HG03354 (cell line): ENCODE measurements around the gene CAPN6.

Source experiments
- ATAC-seq: cut with Tn5 transposase; IDR thresholded peaks from one replicate; pipeline ENCODE4 v1.9.1; 2021; ENCODE audit warnings: mild to moderate bottlenecking; ENCODE audit not compliant: unreplicated experiment, poor library complexity, severe bottlenecking

The CAPN6 gene, protein sequence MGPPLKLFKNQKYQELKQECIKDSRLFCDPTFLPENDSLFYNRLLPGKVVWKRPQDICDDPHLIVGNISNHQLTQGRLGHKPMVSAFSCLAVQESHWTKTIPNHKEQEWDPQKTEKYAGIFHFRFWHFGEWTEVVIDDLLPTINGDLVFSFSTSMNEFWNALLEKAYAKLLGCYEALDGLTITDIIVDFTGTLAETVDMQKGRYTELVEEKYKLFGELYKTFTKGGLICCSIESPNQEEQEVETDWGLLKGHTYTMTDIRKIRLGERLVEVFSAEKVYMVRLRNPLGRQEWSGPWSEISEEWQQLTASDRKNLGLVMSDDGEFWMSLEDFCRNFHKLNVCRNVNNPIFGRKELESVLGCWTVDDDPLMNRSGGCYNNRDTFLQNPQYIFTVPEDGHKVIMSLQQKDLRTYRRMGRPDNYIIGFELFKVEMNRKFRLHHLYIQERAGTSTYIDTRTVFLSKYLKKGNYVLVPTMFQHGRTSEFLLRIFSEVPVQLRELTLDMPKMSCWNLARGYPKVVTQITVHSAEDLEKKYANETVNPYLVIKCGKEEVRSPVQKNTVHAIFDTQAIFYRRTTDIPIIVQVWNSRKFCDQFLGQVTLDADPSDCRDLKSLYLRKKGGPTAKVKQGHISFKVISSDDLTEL

DNA sequence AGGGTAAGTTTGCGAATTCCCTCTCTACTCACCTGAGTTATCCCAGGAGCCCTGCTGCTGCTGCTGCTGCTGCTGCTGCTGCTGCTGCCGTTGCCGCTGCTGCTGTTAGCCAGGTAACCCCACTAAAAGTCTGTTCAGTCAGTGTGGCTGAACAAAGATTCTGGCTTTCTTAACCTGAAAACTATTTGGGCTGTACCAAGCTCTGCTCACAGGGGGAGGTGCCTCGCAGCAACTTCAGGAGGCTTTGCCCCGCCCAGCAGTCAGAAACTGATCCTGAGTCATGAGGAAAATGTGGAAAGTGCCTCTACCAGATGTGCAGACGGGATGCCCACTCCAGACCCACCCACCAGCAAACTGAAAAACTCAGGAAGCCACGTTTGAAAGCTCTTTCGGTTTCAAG is at the start of gene CAPN6:
Gene CAPN6 (minus strand): TSS at position 145 of the 400 bp plus-strand sequence. CDS start 6,547 bp downstream, outside the sequence.
- no peak for ATAC-seq

DNA sequence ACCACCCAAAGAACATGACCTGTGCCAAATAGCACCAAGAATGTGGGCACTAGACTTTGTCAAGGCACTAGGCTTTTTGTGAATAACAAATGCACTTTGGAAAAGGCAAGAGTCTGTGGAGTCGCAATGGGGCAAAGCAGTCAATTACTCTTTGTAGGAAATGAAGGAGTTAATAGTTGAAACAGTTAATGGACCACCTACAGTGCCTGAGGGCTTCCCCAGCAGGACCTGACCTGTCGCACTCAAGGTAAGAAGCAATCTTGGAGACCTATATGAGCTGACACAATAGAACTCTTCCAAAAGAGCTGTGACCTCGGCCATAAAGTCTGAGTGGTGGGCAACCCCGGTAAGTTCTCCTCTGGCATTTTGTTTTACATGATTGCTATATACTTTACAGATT is 49.2 kb upstream of the CAPN6 start:
- no peak for ATAC-seq

DNA sequence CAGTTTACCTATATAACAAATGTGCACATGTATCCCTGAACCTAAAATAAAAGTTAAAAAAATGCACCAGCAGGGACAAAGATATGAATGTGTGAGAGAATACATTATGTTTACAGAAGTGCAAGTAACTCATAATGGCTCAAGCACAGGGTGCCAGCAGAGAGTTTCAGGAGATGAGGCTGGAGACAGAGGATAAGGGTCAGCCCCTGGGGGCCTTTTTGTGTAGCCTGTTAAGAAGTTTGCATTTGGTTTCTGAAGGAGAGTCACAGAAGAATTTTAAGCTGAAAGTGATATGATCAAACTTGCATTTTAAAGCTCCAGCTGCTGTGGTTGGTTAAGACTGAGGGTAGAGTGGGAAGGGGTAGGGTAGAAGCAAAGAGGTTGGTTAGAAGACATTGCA is 48.6 kb upstream of the CAPN6 start:
- ATAC-seq, result no peak

DNA sequence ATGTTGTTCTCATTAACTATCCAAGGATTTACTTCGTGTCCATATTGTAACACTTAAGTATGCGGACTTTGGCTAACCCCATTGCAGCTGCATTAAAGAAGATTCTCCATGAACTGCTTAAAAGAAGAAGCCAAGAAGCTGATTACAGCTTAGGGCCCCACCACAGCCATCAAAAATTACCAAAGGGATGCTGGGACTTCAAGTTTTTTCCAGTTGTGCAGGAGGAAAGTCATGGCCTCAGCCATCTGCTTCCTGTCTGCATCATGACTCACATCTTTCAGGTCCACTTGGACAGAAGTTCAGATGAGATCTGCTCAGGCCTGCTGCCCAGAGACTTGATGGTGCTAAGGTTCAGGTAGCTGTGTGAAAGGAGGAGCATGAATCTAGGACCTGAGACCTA is 38.8 kb upstream of the CAPN6 start:
- ATAC-seq, result no peak

DNA sequence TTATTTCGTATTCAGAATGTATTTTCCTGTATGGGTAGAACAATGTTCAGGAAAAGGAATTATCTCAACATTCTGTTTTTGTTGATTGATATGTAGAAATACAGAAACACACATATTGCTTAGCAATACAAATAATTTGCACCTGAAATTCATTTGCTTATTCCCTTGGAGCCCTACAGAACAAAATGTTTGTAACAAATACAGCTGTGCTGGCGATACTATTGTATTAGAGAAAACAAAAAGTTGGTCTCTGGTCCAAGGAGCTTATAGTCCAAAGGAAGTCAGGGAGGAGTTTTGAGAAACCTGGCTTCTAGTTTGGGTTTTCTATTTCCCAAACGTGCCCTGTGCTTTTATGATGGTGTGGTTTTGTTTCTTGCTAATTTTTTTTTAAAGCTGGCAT is 37.8 kb upstream of the CAPN6 start:
- ATAC-seq, result no peak

DNA sequence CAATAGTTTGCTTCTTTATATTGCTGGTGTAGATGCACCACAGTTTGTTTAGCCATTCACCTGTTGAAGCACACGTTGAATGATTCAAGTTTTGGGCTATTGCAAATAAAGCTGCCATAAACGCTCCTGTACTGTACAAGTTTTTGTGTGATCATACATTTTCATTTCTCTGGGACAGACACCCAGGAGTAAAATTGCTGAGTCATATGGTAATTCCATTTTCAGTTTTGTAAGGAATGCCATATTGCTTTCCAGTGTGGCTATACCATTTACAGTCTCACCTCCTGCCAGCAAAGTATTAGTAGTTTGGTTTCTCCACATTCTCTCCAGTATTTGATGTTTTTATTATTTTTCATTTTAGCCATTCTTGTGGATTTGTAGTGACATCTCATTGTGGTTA is 32.0 kb upstream of the CAPN6 start:
- ATAC-seq, result no peak

DNA sequence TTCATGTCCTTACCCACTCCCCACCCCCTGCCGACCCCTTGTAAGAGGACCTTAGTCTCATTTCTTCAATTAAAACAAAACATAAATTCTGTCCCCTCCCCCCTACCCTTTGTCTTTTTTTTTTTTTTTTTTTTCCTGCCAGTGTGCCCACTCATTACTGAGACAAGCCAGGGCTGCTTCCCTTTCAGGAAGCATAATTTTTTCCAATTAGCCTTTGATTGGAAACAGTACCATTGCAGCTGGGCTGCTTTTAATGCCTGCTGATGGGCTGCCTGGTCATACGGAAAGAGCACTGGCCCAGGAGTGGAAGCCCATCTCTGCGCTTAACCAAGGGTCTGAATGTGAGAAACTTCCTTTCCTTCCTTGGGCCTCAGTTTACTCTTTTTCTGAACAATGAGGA is 18.6 kb upstream of the CAPN6 start:
- ATAC-seq, result no peak

DNA sequence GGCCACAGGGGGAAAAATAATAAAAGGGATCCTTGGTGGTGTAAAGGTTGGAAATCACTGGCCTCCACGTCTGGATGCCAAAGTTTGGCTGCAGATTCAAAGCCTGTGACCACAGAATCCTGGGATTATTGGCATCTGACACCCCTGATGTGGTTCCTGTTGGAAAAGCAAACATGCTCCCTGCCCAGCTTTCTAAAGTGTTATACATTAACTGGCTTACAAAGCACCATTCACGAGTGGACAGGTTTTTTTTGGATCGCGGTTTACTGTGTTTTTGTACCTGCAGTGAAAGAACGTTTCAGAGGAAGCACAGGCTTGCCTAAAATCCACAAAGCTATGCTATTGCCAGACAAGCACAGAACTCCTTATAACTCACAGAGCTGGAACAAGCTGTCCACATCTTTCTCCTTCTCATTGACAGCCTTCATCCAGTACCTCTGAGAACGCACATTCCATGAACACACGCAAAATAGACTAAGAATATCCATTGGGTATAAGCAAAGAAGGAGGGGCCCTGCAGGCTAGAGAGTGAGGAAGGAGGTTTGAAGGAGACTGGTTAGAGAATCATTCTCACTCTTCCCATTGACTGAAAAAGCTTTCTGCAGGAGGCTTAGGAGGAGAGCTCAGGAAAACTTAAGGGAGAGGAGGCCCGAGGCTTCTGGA is 14.5 kb upstream of the CAPN6 start:
- no peak for ATAC-seq

DNA sequence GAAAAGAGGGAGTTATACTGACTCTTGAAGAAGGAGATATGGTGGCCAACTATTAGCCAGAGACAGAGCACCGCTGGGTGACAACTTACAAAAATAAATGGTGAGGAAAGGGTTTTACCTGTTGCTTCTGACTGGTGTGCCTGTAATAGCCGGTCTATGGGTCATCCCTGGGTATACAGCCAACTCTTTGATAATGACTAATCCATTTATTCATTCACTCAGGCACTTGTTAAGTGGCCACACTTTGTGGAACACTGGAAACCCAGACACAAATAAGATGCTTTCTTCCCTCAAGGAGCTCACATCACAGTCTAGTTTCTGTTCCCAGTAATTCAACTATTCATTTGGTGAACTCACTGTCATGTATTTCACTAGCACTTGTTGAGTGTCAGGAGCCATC is 13.2 kb upstream of the CAPN6 start:
- ATAC-seq, result no peak

DNA sequence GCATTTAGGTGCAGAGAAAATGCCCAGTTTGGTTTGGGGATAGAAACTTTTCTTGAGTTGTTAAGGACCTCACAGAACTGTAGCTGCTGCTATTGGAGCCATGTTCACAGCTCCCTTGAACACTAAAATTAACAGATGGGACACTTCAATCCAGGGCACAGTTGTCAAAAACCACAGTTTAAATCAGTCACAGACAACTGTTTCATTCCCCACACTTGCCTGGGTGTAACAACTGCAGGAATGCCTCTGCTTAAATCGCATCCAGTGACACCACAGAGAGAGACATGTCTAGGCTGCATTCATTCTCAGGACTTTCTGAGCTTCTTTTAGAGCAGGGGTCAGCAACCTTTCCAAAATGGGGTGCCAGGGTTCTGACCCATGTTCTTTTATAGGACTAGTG is 12.7 kb upstream of the CAPN6 start:
- ATAC-seq, result no peak

DNA sequence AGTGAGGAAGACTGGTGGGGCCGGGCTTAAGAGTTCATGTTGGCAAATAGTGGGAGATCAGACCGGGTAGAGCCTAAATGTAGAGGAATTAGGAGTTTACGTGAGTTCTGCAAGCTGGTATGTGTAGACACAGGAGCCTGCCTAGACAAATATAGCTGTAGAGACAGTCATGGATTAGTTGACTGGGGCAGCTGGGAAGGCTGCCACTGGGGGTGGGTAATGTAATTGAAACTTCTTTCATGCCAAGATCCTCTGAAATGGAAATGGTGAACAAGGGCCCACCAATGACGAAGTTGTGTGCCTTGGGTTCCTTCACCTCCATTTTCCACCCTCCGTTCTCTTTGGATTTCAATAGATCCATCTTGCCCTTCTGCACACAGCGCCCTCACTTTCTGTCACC is 11.9 kb upstream of the CAPN6 start:
- no peak for ATAC-seq

DNA sequence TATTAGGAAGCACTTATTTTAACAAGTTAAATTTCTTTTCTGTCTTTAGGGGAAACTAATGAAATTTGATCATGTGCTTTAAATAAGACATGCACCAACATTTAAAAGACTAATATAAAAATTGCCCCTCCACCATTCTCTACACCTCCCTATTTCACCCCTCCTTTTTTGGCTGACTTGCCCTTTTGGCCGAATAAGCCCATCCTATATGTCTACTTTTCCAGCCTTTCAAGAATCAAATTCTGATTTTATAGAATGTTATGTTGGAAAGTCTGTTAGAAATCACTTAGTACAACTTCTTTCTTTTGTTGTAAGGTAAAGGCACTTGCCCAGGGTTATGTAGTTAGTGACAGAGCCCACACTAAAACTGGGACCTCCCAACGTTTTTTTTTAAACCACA is 1.8 kb downstream of the CAPN6 start:
- no peak for ATAC-seq

DNA sequence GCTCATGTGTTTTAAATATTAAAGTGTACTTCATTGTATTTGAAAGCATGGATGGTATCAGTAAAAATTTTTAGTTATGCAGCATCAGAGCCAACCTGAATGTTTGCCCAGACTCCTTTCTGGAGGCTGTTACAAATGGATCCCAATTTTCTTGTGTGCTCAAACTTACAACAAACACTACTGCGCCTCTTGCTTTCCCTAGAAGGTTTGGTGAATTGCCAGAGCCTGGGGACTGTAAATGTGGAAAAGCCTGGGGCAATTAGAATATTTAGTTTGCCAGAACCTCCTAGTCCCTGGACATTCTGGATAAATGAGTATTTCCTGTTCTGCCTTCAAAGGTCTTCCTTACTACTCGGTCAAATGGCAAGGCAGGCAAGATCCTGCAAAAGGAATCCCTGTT is 4.8 kb downstream of the CAPN6 start:
- no peak for ATAC-seq

DNA sequence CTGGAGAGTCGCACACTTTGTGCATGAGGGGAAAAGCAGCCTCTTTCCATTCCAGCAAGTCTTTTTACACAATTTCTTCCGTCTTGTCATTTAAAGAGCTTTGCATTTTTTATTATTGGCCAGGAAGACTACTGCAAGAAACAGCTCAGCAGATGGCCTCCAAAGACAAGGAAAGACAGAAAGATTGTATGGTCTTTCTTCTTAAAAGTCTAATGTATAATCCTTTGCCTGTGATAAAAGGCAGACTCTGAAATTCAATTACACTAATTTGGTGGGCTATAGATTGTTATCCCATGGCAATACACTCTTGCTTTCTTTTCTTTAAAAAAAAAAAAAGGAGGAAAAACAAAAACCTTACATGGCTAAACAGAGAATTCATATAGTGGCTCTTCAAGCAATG is 5.9 kb downstream of the CAPN6 start:
- no peak for ATAC-seq

DNA sequence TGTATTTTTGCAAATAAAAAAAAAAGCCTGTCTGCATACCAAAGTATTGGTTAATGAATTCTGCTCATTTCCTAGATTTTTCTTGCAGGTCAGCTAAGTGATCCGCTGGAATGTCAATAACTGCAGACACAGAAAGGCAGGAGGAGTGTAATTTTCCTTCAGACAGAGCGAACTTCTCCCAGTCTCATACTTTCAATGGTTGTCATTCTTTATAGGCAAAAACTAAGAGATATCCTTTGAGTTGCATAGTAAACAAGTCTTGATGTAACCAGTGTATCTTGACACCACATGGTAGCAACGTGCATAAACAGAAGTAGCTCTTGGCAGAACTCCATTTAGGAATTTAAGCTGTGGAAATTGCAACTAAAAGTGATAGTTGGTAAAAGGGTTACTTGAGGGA is 8.2 kb downstream of the CAPN6 start:
- ATAC-seq, result no peak

DNA sequence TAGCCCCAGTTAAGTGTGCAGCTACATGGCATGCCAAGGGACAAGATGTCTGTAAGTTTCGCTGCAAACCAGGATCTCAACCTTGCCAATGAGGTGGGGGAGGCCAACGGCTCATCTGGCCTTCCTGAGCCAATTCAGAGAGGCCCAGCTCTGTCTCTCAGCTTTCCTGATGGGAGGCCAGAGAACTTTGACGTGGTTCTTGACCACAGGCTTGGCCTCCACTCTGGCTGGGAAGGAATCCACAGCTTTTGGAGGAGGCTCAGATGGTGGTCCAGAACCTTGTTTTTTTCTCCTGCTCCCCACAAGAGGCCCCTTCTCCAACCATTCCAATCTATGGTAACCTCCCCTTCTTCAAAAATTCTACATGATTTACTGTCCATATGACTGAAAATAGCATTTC is 9.8 kb downstream of the CAPN6 start:
- ATAC-seq, result no peak

DNA sequence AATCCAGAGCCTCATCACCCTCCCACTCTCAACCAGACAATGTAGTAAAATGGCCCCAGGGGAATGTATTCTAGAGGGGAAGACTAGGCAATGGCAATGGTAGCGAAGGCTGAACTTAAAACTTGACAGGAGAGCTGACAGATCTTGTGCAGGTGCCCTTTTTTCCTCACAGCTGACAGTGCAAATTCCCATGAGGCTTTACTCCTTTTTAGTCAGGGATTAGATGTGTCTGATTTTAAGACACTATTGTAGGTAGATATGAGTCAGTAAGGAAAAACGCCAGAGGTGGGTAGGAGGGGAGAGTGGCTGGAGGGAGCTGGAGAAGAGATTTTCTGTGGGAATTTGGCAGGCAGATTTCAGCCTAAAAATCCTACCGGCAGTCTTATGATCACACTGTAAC is 10.7 kb downstream of the CAPN6 start:
- ATAC-seq, result no peak

DNA sequence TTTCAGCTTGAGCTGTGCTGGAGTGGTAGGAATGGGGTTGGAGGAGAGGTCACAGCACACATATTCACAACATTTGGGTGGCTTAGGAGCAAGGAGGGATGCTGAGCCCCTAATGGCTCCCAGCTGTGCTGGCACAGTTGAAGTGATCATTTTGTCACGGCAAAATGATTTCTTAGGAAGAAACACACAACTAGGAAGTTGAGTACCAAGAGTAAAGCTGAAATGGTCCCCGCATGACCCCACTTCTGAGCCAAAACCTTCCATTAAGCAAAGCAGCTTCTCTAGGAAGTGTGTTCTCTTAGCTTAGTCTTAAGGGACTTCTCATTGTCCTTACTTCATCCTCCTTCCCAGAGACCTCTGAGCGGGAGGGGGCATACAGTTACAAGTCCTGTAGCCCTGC is 12.6 kb downstream of the CAPN6 start:
- no peak for ATAC-seq

DNA sequence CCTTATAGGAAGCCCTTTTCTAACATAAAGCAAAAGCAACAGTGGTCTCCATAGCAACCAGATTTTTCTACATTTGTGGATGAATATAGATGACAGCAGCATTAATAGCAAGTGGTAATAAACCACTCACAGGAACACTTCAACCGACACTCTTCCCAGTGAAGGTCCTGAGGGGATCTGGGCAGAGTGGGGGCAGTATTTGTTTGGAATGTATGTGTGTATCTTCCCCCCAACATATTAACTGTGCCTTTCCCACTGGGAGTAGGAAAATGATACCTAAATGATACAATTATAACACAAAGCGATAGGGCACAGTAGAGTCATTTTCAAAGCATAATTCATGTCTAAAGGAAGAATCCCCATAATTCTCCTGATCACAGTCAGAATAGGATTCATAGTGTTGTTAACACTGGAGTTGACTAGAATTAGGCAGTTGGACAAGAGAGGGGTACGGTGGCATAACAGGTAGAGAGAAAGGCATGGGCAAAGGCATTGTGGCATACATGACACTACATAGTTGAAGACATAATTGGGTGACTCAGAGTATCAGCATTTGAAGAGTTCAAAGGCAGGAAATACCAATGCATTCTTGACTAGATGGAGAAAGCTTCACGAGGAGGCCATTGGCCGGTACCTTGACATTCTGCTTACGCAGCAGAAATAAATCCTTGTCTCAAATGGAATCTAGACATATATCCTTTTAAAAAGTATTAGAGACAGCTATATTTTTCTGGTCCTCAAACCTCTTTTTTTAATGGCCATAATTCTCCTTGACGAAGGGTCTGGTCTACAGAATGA is 15.2 kb downstream of the CAPN6 start:
- ATAC-seq, result no peak

DNA sequence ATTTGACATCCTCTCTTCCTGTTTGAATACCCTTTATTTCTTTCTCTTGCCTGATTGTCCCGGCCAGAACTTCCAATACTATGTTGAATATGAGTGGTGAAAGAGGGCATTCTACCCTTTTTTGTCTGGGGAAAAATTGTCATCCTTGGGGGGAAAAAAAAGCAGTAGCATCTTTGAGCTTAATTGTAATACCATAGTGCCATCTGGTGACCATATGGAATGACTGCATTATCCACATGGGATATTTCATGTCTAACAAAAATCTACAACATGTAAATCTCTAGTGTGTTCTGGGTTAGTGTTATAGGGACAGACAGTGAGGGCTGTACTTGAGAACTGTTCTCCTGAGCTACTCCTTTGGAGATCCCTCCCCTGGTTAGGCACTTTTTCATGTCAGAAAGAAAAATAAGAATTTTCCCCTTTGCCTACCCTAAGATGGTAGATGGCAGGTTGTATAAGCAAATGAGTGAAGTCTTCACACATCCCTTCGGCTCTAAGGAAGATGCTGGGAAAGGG is 26.0 kb downstream of the CAPN6 start:
- ATAC-seq, result no peak
